SK-N-SH (cell line): ENCODE data around the gene ERC1. TPM values are rescaled to one million over a fixed set of nuclear protein-coding genes. Genes with fewer than 3 reads are reported as not detected.
A peak's percentile ranks its signal among the peaks of the same experiment; 100 is the strongest.

Source experiments
- CTCF ChIA-PET: fragments of 300-600, 350-600 bp; formaldehyde crosslinking; extraction: SDS; loops from one replicate; lab custom pipeline; 2021; lab: Yijun Ruan, JAX
- POLR2A ChIA-PET: fragments of 350-600 bp; sonication (Branson Sonifier 250); formaldehyde crosslinking; extraction: SDS; loops from one replicate; lab custom pipeline; 2020; ENCODE audit warnings: antibody characterized with exemption, inconsistent platforms; lab: Yijun Ruan, JAX
- DNase-seq: peaks from one replicate; pipeline ENCODE4 v3.0.0; 2012
- H2AFZ ChIP-seq: fragments of 200-600 bp; sonication (generic); 2 replicates; pipeline ENCODE4 v1.8.1; 2016; ENCODE audit warnings: antibody characterized with exemption, mild to moderate bottlenecking, low read depth
- H3F3A ChIP-seq: fragments of 200-600 bp; sonication (generic); replicated peaks from 2 replicates; pipeline ENCODE3; 2016; ENCODE audit warnings: antibody characterized with exemption, mild to moderate bottlenecking; ENCODE audit not compliant: insufficient read depth
- H3K27ac ChIP-seq, 2 experiments: fragments of 200-500 bp in 1 of 2; fragments of 200-600 bp in 1 of 2; sonication (Bioruptor generic) in 1 of 2; sonication (generic), shearing (Covaris generic) in 1 of 2; 2 replicates each; pipeline versions ENCODE4 v1.5.1 to v1.6.1; 2014 to 2016; ENCODE audit warnings: low read depth in 2 of 2, inconsistent platforms in 1 of 2, low read length in 1 of 2, mild to moderate bottlenecking in 1 of 2, mixed read lengths in 1 of 2
- H3K27me3 ChIP-seq: fragments of 200-600 bp; sonication (generic), shearing (Covaris generic); 2 replicates; pipeline ENCODE4 v1.6.1; 2016; ENCODE audit warnings: mixed run types; ENCODE audit not compliant: insufficient read depth
- H3K36me3 ChIP-seq, 2 experiments: fragments of 200-500 bp in 1 of 2; fragments of 200-600 bp in 1 of 2; sonication (Bioruptor generic) in 1 of 2; sonication (generic) in 1 of 2; replicated peaks in 1 of 2; 2 replicates each; pipeline versions ENCODE3 to v1.5.1; 2014 to 2016; ENCODE audit warnings: low read length in 1 of 2, mild to moderate bottlenecking in 1 of 2; ENCODE audit not compliant: insufficient read depth in 2 of 2, control insufficient read depth in 1 of 2
- H3K4me1 ChIP-seq, 2 experiments: fragments of 200-500 bp in 1 of 2; fragments of 200-600 bp in 1 of 2; sonication (Bioruptor generic) in 1 of 2; sonication (generic), shearing (Covaris generic) in 1 of 2; 2 replicates each; pipeline versions ENCODE4 v1.5.1 to v1.6.1; 2014 to 2016; ENCODE audit warnings: low read depth in 1 of 2, low read length in 1 of 2, mixed run types in 1 of 2; ENCODE audit not compliant: insufficient read depth in 2 of 2, control insufficient read depth in 1 of 2
- H3K4me2 ChIP-seq: fragments of 200-600 bp; sonication (generic), shearing (Covaris generic); 2 replicates; pipeline ENCODE4 v1.6.1; 2017; ENCODE audit warnings: mixed run types
- H3K4me3 ChIP-seq, 2 experiments: fragments of 200-500 bp in 1 of 2; fragments of 200-600 bp in 1 of 2; sonication (Bioruptor generic) in 1 of 2; sonication (generic), shearing (Covaris generic) in 1 of 2; 2 replicates each; pipeline versions ENCODE4 v1.5.1 to v1.8.1; 2014 to 2016; ENCODE audit warnings: low read depth in 2 of 2, inconsistent platforms in 1 of 2, low read length in 1 of 2, mild to moderate bottlenecking in 1 of 2, mixed read lengths in 1 of 2, moderate library complexity in 1 of 2
- H3K79me2 ChIP-seq: fragments of 200-600 bp; sonication (generic); 2 replicates; pipeline ENCODE4 v1.8.1; 2017; ENCODE audit warnings: mild to moderate bottlenecking; ENCODE audit not compliant: insufficient read depth
- H3K9ac ChIP-seq: fragments of 200-600 bp; sonication (generic); 2 replicates; pipeline ENCODE4 v1.6.1; 2017; ENCODE audit warnings: mixed run types
- H3K9me2 ChIP-seq: fragments of 200-600 bp; sonication (generic); 2 replicates; pipeline ENCODE4 v1.6.1; 2017; ENCODE audit warnings: mixed run types
- H3K9me3 ChIP-seq: fragments of 200-600 bp; sonication (generic); 2 replicates; pipeline ENCODE4 v1.6.1; 2017; ENCODE audit warnings: mixed run types, mild to moderate bottlenecking, moderate library complexity
- H4K20me1 ChIP-seq: fragments of 200-600 bp; sonication (generic); 2 replicates; pipeline ENCODE4 v1.6.1; 2017; ENCODE audit warnings: mild to moderate bottlenecking, mixed run types; ENCODE audit not compliant: insufficient read depth
- EZH2phosphoT487 ChIP-seq: fragments of 200-600 bp; sonication (generic); IDR thresholded peaks from 2 replicates; pipeline ENCODE4 v1.6.1; 2017; ENCODE audit warnings: low read depth, mixed run types, mild to moderate bottlenecking, antibody characterized with exemption, moderate library complexity, borderline replicate concordance
- FOXJ3 ChIP-seq: sonication (generic); formaldehyde crosslinking; IDR thresholded peaks from 2 replicates; pipeline ENCODE4 v1.5.1; 2020; ENCODE audit warnings: mild to moderate bottlenecking, missing genetic modification reagents
- MEF2A ChIP-seq: IDR thresholded peaks from 2 replicates; pipeline ENCODE4 v1.4.0; 2012; ENCODE audit warnings: low read depth, borderline replicate concordance
- RAD21 ChIP-seq: IDR thresholded peaks from 2 replicates; pipeline ENCODE4 v1.6.1; 2012; ENCODE audit warnings: mild to moderate bottlenecking, low read length
- RXRA ChIP-seq: IDR thresholded peaks from 2 replicates; pipeline ENCODE4 v1.4.0; 2012; ENCODE audit warnings: low read depth, mild to moderate bottlenecking, borderline replicate concordance
- SIN3A ChIP-seq: IDR thresholded peaks from 2 replicates; pipeline ENCODE4 v1.6.1; 2012; ENCODE audit warnings: low read depth, mild to moderate bottlenecking, low read length, moderate library complexity, borderline replicate concordance
- SMC3 ChIP-seq: IDR thresholded peaks from 2 replicates; pipeline ENCODE4 v1.6.1; 2012; ENCODE audit warnings: low read depth, low read length, improper control_type of control experiment
- TCF12 ChIP-seq: IDR thresholded peaks from 2 replicates; pipeline ENCODE4 v1.4.0; 2012
- TEAD4 ChIP-seq: IDR thresholded peaks from 2 replicates; pipeline ENCODE4 v1.4.0; 2012; ENCODE audit warnings: mild to moderate bottlenecking, borderline replicate concordance; ENCODE audit not compliant: insufficient read depth
- YY1 ChIP-seq: IDR thresholded peaks from 2 replicates; pipeline ENCODE4 v1.4.0; 2012; ENCODE audit warnings: low read depth, mild to moderate bottlenecking
- WGBS: methylation state at CpG from one replicate; pipeline ENCODE4 v1.1.6; 2017; ENCODE audit warnings: low lambda C conversion rate; 5-methylcytosine and 5-hydroxymethylcytosine counted together
- polyA plus RNA-seq, 3 experiments: library from polyadenylated mRNA; depleted of rRNA; stranded (reverse); fragments of >200 nt; gene quantifications; 2 replicates each; pipeline ENCODE4 v1.2.3, GENCODE V29; 2012
- TF ChIP-seq, protein P1 (sequence below): IDR thresholded peaks from 2 replicates; pipeline ENCODE4 v1.4.0; 2012; ENCODE audit warnings: low read depth, borderline replicate concordance
- TF ChIP-seq, protein P2 (sequence below): fragments of 200-600 bp; sonication (generic); IDR thresholded peaks from 2 replicates; pipeline ENCODE4 v1.6.1; 2017; ENCODE audit warnings: antibody characterized with exemption, mild to moderate bottlenecking, moderate library complexity

ERC1 gene
- polyA plus RNA-seq, 1 of the 3 experiments (the other 2 are of a cell fraction), result 7.5 TPM

DNA sequence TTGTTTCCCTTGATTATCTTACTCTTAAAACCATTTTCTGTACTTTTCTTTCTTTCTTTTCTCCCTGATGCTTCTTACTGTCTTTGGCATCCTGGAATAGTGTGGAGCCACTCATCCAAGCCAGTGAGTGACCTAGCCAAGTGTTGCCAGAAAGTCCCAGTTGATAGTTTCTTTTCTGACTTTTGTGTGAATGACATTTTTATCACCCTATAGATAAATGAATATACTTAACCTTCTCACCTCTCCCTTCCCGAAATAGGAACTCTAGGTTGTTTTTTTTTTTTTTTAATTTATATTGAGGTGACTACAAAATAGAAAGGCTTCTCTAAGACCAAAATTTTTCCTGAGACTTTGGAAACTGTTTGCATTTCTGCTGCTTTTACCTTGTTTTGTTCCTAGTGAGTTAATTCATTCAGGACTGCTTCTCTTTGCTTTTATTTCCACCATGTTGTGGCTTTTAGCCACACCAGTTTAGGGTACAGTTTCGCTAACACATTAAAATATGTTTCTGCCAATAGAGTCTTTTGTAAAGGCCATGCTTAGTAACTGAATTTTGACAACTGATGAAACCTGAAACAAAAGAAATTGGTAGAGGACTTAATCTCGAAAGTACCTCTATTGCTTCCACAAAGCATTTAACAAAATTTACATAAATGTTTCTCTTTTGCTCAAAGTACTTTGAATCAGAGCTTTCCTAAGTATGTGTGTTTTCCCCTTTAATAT lies 194.6 kb downstream of the ERC1 start:
- H3K79me2 ChIP-seq, result peaks cover 7% of the 10 kb centered on the region; the same call in 1 of the 2 replicates
- no peaks in the 10 kb centered on the region for H3K9me2 ChIP-seq
- no peak for TF ChIP-seq TCF12
- H3K4me3 ChIP-seq, result no peak overlapping the region
- H4K20me1 ChIP-seq, result no peaks in the 10 kb centered on the region
- 96% methylated on average over 3 of the region's 3 CpGs for WGBS
- peak overlapping the region; percentile 56; the same call in 1 of the 2 replicates for H3K9ac ChIP-seq
- no peaks in the 10 kb centered on the region for H3K9me3 ChIP-seq
- H3F3A ChIP-seq, result peaks cover 51% of the 10 kb centered on the region
- no peaks in the 10 kb centered on the region for H3K27me3 ChIP-seq
- peaks cover 0 to 35% of the 10 kb centered on the region in 2 experiments; a peak in 2 of 4 replicates for H3K4me1 ChIP-seq
- POLR2A ChIA-PET, result no interaction called here
- H3K4me2 ChIP-seq, result no peak overlapping the region; the same call in 1 of the 2 replicates
- H2AFZ ChIP-seq, result no peak overlapping the region
- no peak for DNase-seq
- peak overlapping the region in 1 of 2 experiments; percentile 90; a peak in 2 of 4 replicates for H3K27ac ChIP-seq
- CTCF ChIA-PET, result no interaction called here
- H3K36me3 ChIP-seq, result peaks cover 31 to 54% of the 10 kb centered on the region in 2 experiments

DNA sequence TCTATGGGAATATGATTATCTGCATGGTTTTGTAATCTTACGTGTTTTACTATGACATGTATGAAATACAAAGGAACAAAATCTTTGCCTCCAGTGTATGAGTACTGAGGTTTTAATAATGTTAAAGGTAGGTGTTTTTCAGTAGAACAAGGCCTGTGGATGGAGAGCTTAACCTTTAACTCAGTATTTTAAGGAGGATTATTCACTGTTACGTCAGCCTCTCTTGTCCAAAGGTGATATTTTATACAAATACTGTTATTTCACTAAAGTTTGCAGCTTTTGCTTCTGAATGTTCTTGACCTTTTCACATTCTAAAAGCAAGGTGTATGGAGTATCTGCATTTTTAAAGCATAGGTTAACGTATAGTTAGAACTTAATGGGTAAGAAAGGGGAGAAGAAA lies 195.3 kb downstream of the ERC1 start:
- H3K9ac ChIP-seq, result peak overlapping the region; percentile 1; the same call in 1 of the 2 replicates
- POLR2A ChIA-PET, result no interaction called here

More for the DNA sequence above, 195.3 kb downstream of the ERC1 start:
- Histone ChIP-seq H3K27me3 (no peaks in the 10 kb centered on the region), H3K9me2 (no peaks in the 10 kb centered on the region), H3K4me1 (peaks cover 0 to 30% of the 10 kb centered on the region in 2 experiments; a peak in 2 of 4 replicates), H3K79me2 (peaks cover 7% of the 10 kb centered on the region; the same call in 1 of the 2 replicates), H3K27ac (peak overlapping the region in 1 of 2 experiments; percentile 90; a peak in 2 of 4 replicates), H3K4me3 (no peak overlapping the region), H3F3A (peaks cover 48% of the 10 kb centered on the region), H2AFZ (no peak overlapping the region), H3K9me3 (no peaks in the 10 kb centered on the region), H3K4me2 (no peak overlapping the region), H4K20me1 (no peaks in the 10 kb centered on the region), H3K36me3 (peaks cover 38 to 49% of the 10 kb centered on the region in 2 experiments)
- no peak for DNase-seq
- TF ChIP-seq MEF2A (no peak), EZH2phosphoT487 (no peak), RAD21 (no peak), TEAD4 (no peak), FOXJ3 (CRISPR knock-in tag) (no peak), YY1 (no peak), SIN3A (no peak), RXRA (no peak), SMC3 (no peak)
- TF ChIP-seq, protein P1, sequence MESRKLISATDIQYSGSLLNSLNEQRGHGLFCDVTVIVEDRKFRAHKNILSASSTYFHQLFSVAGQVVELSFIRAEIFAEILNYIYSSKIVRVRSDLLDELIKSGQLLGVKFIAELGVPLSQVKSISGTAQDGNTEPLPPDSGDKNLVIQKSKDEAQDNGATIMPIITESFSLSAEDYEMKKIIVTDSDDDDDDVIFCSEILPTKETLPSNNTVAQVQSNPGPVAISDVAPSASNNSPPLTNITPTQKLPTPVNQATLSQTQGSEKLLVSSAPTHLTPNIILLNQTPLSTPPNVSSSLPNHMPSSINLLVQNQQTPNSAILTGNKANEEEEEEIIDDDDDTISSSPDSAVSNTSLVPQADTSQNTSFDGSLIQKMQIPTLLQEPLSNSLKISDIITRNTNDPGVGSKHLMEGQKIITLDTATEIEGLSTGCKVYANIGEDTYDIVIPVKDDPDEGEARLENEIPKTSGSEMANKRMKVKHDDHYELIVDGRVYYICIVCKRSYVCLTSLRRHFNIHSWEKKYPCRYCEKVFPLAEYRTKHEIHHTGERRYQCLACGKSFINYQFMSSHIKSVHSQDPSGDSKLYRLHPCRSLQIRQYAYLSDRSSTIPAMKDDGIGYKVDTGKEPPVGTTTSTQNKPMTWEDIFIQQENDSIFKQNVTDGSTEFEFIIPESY, result no peak
- TF ChIP-seq, protein P2, sequence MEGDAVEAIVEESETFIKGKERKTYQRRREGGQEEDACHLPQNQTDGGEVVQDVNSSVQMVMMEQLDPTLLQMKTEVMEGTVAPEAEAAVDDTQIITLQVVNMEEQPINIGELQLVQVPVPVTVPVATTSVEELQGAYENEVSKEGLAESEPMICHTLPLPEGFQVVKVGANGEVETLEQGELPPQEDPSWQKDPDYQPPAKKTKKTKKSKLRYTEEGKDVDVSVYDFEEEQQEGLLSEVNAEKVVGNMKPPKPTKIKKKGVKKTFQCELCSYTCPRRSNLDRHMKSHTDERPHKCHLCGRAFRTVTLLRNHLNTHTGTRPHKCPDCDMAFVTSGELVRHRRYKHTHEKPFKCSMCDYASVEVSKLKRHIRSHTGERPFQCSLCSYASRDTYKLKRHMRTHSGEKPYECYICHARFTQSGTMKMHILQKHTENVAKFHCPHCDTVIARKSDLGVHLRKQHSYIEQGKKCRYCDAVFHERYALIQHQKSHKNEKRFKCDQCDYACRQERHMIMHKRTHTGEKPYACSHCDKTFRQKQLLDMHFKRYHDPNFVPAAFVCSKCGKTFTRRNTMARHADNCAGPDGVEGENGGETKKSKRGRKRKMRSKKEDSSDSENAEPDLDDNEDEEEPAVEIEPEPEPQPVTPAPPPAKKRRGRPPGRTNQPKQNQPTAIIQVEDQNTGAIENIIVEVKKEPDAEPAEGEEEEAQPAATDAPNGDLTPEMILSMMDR, result no peak
- CTCF ChIA-PET, result no interaction called here
- WGBS, result 96% methylated on average over 3 of the region's 3 CpGs
